Sigmoid colon (tissue), 4 donors: ENCODE measurements around the gene ACER2.
"Not testable (repeated sequence)": the region's sequence is repeated elsewhere in the genome, so short reads cannot be mapped to it uniquely, and the experiment has no call there.

Experiments
- EP300 ChIP-seq, 4 donors: sonication (generic); formaldehyde crosslinking; IDR thresholded peaks; one replicate each; pipeline ENCODE4 v1.6.1; 2017; ENCODE audit warnings: antibody characterized with exemption in 4 of 4
- POLR2A ChIP-seq, 2 donors: fragments of 450-650 bp; IDR thresholded peaks; one replicate each; pipeline ENCODE4 v1.6.1; 2016; ENCODE audit warnings: antibody characterized with exemption in 2 of 2, mild to moderate bottlenecking in 2 of 2, moderate library complexity in 2 of 2
- POLR2AphosphoS5 ChIP-seq, 4 donors: sonication (generic); formaldehyde crosslinking; IDR thresholded peaks; one replicate each; pipeline ENCODE4 v1.6.1; 2017; ENCODE audit warnings: antibody characterized with exemption in 4 of 4
- TF ChIP-seq, protein P1 (sequence below), 4 experiments: fragments of 450-650 bp in 3 of 4; fragments of 200-600 bp in 1 of 4; IDR thresholded peaks; one replicate each; pipeline ENCODE4 v1.5.1; 2016 to 2019; ENCODE audit warnings: antibody characterized with exemption in 4 of 4, mild to moderate bottlenecking in 3 of 4, moderate library complexity in 2 of 4

DNA sequence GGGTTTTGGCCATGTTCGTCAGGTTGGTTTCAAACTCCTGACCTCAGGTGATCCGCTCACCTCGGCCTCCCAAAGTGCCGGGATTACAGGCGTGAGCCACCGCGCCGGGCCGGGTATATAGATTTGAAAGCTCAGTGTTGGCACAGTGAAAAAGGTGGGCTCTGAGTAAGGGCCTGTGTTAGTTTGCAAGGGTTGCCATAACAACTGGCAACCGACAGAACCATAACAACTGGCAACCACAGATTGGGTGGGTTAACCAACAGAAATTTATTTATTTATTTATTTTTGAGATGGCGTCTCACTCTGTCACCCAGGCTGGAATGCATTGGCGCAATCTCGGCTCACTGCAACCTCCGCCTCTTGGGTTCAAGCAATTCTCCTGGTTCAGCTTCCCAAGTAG is 23.6 kb upstream of the ACER2 start:
- TF ChIP-seq POLR2A, POLR2AphosphoS5, EP300 (IDR thresholded peaks at IDR 0.05): not testable (repeated sequence)
- TF ChIP-seq, protein P1, sequence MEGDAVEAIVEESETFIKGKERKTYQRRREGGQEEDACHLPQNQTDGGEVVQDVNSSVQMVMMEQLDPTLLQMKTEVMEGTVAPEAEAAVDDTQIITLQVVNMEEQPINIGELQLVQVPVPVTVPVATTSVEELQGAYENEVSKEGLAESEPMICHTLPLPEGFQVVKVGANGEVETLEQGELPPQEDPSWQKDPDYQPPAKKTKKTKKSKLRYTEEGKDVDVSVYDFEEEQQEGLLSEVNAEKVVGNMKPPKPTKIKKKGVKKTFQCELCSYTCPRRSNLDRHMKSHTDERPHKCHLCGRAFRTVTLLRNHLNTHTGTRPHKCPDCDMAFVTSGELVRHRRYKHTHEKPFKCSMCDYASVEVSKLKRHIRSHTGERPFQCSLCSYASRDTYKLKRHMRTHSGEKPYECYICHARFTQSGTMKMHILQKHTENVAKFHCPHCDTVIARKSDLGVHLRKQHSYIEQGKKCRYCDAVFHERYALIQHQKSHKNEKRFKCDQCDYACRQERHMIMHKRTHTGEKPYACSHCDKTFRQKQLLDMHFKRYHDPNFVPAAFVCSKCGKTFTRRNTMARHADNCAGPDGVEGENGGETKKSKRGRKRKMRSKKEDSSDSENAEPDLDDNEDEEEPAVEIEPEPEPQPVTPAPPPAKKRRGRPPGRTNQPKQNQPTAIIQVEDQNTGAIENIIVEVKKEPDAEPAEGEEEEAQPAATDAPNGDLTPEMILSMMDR (IDR thresholded peaks at IDR 0.05): not testable (repeated sequence)
